GM12873 (cell line): ENCODE data around the gene HNRNPF.

Source experiments
- CTCF ChIP-seq: IDR thresholded peaks from 2 replicates; pipeline ENCODE4 v1.5.1; 2012; ENCODE audit warnings: low read depth, mild to moderate bottlenecking, moderate library complexity, low read length, control low read depth; ENCODE audit not compliant: insufficient read depth; ENCODE audit errors: missing control alignments

The HNRNPF gene

DNA sequence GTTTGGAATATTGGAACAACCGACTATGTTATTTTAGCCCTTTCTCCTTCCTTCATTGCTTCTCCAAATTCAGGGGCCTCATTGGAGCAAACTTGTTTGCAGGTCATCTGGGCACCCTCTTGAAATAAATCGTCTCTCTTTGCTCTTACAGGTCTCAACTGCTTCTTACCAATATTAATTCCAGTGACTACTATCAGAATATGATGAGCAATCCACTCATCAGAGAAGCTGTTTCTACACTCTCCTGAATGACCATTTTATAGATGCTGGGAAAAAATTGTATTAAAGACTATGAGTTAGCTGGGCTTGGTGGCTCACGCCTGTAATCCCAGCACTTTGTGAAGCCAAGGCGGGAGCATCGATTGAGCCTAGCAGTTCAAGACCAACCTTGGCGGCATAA, 12.5 kb upstream of the HNRNPF start:
- TF ChIP-seq CTCF = no peak

- no peak for TF ChIP-seq CTCF
Measured at GRCh38 chr10:43421201-43421507, 12.2 kb upstream of the HNRNPF start.

DNA sequence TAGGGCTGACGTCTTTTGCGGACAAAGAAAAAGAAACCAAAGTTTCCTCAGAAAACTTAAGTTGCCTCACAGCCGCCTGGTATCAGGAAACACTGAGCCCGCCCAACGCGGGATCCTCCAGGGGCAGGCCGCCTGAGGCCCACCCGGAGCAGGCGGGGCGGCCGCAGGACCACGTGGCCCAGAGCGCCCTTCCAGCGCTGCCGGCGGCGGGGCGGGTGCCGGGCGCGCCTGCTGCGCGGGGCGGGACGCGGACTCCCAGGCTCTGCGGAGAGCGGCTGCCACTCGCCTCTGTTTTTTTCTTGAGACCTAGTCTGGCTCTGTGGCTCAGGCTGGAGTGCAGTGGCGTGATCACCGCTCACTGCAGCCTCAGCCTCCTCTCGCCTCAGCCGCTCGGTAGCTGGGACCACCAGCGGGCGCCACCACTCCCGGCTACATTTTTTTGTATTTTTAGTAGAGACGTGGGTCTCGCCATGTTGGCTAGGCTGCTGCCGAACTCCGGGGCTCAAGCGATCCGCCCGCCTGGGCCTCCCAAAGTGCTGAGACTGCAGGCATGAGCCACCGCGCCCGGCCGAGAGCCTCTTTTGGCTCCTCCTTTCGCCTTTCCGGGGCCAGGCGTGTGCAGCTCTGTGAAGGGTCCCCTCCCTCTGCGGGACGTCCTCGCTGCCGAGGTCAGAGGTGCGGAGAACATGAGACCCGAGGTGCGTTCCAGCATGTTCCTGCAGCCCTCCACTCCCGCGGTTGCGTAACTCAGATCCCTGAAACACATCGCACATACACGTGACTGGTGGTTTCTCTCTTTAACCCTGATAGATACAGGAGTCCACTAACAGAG, 11.6 kb upstream of the HNRNPF start:
- peak; percentile 27 for TF ChIP-seq CTCF

DNA sequence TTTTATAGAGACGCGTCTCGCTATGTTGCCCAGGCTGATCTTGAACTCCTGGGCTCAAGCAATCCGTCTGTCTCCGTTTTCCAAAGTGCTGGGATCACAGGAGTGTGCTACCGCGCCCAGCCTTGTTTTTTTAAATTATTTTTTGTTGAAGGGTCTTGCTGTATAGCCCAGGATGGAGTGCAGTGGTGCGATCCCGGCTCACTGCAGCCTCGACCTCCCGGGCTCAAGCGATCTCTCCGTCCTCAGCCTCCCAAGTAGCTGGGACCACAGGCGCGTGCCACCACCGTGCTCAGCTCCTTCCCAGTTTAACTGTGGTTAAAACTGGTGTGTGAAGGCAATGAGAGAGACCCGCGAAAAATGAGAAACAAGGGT, 11.0 kb upstream of the HNRNPF start:
- TF ChIP-seq CTCF = no peak

GRCh38 chr10:43417950-43418768, 9.2 kb upstream of the HNRNPF start:
- no peak for TF ChIP-seq CTCF

DNA sequence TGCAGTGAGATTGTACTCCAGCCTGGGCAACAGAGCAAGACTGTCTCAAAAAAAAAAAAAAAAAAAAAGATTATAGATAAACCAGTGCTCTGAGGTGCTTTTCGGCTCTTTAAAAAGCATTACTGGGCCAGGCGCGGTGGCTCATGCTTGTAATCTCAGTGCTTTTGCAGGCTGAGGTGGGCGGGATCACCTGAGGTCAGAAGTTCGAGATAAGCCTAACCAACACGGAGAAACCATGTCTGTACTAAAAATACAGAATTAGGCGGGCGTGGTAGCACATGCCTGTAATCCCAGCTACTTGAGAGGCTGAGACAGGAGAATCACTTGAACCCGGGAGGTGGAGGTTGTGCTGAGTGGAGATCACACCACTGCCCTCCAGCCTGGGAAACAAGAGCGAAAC, 6.6 kb upstream of the HNRNPF start:
- TF ChIP-seq CTCF = no peak

DNA sequence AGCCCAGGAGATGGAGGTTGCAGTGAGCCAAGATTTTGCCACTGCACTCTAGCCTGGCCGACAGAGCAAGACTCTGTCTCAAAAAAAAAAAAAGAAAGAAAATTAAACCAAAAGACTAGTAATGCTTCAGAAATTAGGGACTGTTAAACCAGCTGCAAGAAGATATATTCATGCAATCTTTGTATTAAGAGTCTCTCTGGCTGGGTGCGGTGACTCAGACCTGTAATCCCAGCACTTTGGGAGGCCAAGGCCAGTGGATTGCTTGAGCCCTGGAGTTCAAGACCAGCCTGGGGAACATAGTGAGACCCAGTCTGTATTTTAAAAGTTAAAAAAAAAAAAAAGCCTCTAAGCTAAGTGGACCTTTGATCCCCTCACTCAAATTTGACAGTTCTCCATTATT, 2.5 kb upstream of the HNRNPF start:
- TF ChIP-seq CTCF = no peak
